Thoracic aorta (tissue), 2 donors: ENCODE data around the gene TMEM14B. TPM values are rescaled to one million over a fixed set of nuclear protein-coding genes. Genes with fewer than 3 reads are reported as not detected.

Experiments used
- ATAC-seq: fragments of 150-250 bp; one replicate; pipeline ENCODE4 v1.8.0; 2017; ENCODE audit warnings: low read depth; ENCODE audit not compliant: insufficient number of reproducible peaks, low FRiP score
- DNase-seq: peaks from one replicate; pipeline ENCODE4 v3.0.0-alpha.2; 2020; ENCODE audit warnings: low spot score
- H3K27ac ChIP-seq, 2 donors: fragments of 200-600 bp; sonication (generic); 1 replicate in 1 of 2; 2 replicates in 1 of 2; pipeline ENCODE4 v1.5.1; 2016; ENCODE audit warnings: mild to moderate bottlenecking in 2 of 2, moderate library complexity in 2 of 2
- H3K27me3 ChIP-seq: fragments of 200-600 bp; sonication (generic); replicated peaks from 2 replicates; pipeline ENCODE4 v1.6.0; 2016; ENCODE audit warnings: mild to moderate bottlenecking; ENCODE audit not compliant: insufficient read depth
- H3K36me3 ChIP-seq: fragments of 200-600 bp; sonication (generic); one replicate; pipeline ENCODE4 v1.5.1; 2016
- H3K4me1 ChIP-seq, 2 donors: fragments of 200-600 bp; sonication (generic); 1 replicate in 1 of 2; 2 replicates in 1 of 2; pipeline versions ENCODE4 v1.5.1 to v1.6.0; 2016; ENCODE audit warnings: low read depth in 2 of 2, mild to moderate bottlenecking in 1 of 2; ENCODE audit not compliant: control insufficient read depth in 1 of 2
- H3K4me3 ChIP-seq: fragments of 200-600 bp; sonication (generic); 2 replicates; pipeline ENCODE4 v1.5.1; 2016; ENCODE audit warnings: mild to moderate bottlenecking
- H3K9me3 ChIP-seq: fragments of 200-600 bp; sonication (generic); 2 replicates; pipeline ENCODE4 v1.5.1; 2016
- CTCF ChIP-seq: fragments of 200-600 bp; sonication (generic); IDR thresholded peaks from one replicate; pipeline ENCODE4 v1.5.1; 2019; ENCODE audit warnings: antibody characterized with exemption
- total RNA-seq, 2 donors: library from RNA; depleted of rRNA; stranded (reverse); fragments of >200 nt; gene quantifications; one replicate each; pipeline versions ENCODE4 v1.1.0 to v1.2.3, GENCODE V29; 2016

Gene TMEM14B
- total RNA-seq, 2 donors from 2014 or later, result 63.4 to 80.7 TPM

- no peak overlapping the region for H3K27ac ChIP-seq
- no peaks in the 10 kb centered on the region for H3K9me3 ChIP-seq
- H3K36me3 ChIP-seq, result no peaks in the 10 kb centered on the region
- H3K4me3 ChIP-seq, result no peak overlapping the region
- H3K27me3 ChIP-seq, result no peaks in the 10 kb centered on the region
- no peak for DNase-seq
- H3K4me1 ChIP-seq, result peaks cover 0 to 6% of the 10 kb centered on the region in 2 donors
- ATAC-seq, result no peak
- TF ChIP-seq CTCF, result no peak
Measured at GRCh38 chr6:10763006-10763405, 15.4 kb downstream of the TMEM14B start.

- DNase-seq (no peak), ATAC-seq (no peak)
- no peak overlapping the region for H3K27ac ChIP-seq
- no peaks in the 10 kb centered on the region for H3K36me3 ChIP-seq
- TF ChIP-seq CTCF, result no peak
- H3K27me3 ChIP-seq, result no peaks in the 10 kb centered on the region
- H3K4me3 ChIP-seq, result no peak overlapping the region
- no peaks in the 10 kb centered on the region for H3K9me3 ChIP-seq
- no peaks in the 10 kb centered on the region for H3K4me1 ChIP-seq
Measured at GRCh38 chr6:10769419-10769818, 21.8 kb downstream of the TMEM14B start.

- ATAC-seq (no peak), DNase-seq (no peak)
- Histone ChIP-seq H3K4me1 (no peaks in the 10 kb centered on the region), H3K27ac (no peak overlapping the region), H3K27me3 (no peaks in the 10 kb centered on the region), H3K9me3 (no peaks in the 10 kb centered on the region), H3K4me3 (no peak overlapping the region), H3K36me3 (no peaks in the 10 kb centered on the region)
- no peak for TF ChIP-seq CTCF
Measured at GRCh38 chr6:10771371-10771894, 23.8 kb downstream of the TMEM14B start.

GRCh38 chr6:10778230-10778629 lies 30.6 kb downstream of the TMEM14B start:
- no peak overlapping the region for H3K27ac ChIP-seq
- no peak for ATAC-seq
- no peaks in the 10 kb centered on the region for H3K36me3 ChIP-seq
- no peak for DNase-seq
- no peaks in the 10 kb centered on the region for H3K9me3 ChIP-seq
- no peak overlapping the region for H3K4me3 ChIP-seq
- H3K4me1 ChIP-seq, result no peaks in the 10 kb centered on the region
- H3K27me3 ChIP-seq, result no peaks in the 10 kb centered on the region
- TF ChIP-seq CTCF, result no peak

GRCh38 chr6:10779076-10779475 lies 31.5 kb downstream of the TMEM14B start:
- ATAC-seq (no peak), DNase-seq (no peak)
- H3K4me3 ChIP-seq, result no peak overlapping the region
- H3K9me3 ChIP-seq, result no peaks in the 10 kb centered on the region
- H3K27me3 ChIP-seq, result no peaks in the 10 kb centered on the region
- no peak for TF ChIP-seq CTCF
- H3K4me1 ChIP-seq, result no peaks in the 10 kb centered on the region
- no peaks in the 10 kb centered on the region for H3K36me3 ChIP-seq
- H3K27ac ChIP-seq, result no peak overlapping the region
